ENCODE results near the gene ELAVL3.
A peak's percentile ranks its signal among the peaks of the same experiment; 100 is the strongest.

DNA sequence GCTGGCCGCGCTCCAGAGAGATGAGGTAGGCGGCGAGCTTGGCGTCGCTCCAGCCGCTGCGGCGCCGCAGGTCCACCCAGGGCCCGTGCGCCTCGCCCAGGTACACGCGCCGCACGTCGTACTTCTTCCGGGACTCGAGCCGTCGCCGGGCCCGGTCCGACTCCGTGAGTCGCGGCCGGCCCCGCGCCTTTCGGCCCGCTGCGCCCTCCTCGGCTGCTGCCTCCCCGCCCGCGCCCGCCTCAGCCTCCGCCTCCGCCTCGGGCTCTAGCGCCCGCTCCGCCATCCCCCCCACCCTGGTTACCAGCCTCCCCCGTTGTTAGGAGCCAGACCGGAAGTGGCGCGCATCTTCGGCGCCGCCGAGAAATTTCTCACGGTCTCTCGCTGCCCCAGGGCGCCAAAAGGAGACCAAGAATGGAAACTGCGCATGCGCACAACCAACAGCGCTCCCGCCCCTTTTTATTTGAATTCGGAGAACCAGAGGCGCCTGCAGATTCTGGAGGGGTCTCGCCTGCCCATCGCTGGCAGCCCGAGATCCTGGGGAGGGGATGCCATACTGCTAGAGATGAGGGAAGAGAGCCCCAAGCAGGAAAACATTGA lies 24.8 kb upstream of the ELAVL3 start, which contains the start of gene ZNF653:
- no peak for TF ChIP-seq POLR2A (IDR thresholded peaks at IDR 0.05; ENCODE audit: low read depth, low read length)
- TF ChIP-seq, protein P1, sequence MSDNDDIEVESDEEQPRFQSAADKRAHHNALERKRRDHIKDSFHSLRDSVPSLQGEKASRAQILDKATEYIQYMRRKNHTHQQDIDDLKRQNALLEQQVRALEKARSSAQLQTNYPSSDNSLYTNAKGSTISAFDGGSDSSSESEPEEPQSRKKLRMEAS (IDR thresholded peaks at IDR 0.05; ENCODE audit: insufficient read depth, insufficient read length), result no peak
- TF ChIP-seq POLR2AphosphoS5 (IDR thresholded peaks at IDR 0.05; ENCODE audit: insufficient read depth, low read depth, low read length), result peak; percentile 88
- TF ChIP-seq, protein P2, sequence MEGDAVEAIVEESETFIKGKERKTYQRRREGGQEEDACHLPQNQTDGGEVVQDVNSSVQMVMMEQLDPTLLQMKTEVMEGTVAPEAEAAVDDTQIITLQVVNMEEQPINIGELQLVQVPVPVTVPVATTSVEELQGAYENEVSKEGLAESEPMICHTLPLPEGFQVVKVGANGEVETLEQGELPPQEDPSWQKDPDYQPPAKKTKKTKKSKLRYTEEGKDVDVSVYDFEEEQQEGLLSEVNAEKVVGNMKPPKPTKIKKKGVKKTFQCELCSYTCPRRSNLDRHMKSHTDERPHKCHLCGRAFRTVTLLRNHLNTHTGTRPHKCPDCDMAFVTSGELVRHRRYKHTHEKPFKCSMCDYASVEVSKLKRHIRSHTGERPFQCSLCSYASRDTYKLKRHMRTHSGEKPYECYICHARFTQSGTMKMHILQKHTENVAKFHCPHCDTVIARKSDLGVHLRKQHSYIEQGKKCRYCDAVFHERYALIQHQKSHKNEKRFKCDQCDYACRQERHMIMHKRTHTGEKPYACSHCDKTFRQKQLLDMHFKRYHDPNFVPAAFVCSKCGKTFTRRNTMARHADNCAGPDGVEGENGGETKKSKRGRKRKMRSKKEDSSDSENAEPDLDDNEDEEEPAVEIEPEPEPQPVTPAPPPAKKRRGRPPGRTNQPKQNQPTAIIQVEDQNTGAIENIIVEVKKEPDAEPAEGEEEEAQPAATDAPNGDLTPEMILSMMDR (IDR thresholded peaks at IDR 0.05; ENCODE audit: extremely low read depth in 1 of 2, insufficient read depth in 1 of 2, low read depth in 1 of 2, low read length in 2 of 2), result no peak
- TF ChIP-seq MYC (IDR thresholded peaks at IDR 0.05; ENCODE audit: low read depth, low read length), result no peak
- no peak for TF ChIP-seq EZH2 (IDR thresholded peaks at IDR 0.05; ENCODE audit: borderline replicate concordance, low read depth, low read length, severe bottlenecking)
- no peak for TF ChIP-seq JUN (IDR thresholded peaks at IDR 0.05; ENCODE audit: borderline replicate concordance, insufficient read depth, insufficient read length, low read depth)
- no peak for TF ChIP-seq FOS (IDR thresholded peaks at IDR 0.05; ENCODE audit: borderline replicate concordance, insufficient read depth, low read length)

All from endothelial cell of umbilical vein (primary cell).